IMR-90 (cell line): ENCODE measurements around the gene TPGS1. TPM values are rescaled to one million over a fixed set of nuclear protein-coding genes. Genes with fewer than 3 reads are reported as not detected.

Experiments used
- ATAC-seq: fragments of 200-7000 bp; cut with Tn5 transposase; 2 replicates; pipeline ENCODE4 v1.9.1; 2020; ENCODE audit warnings: low read depth, mild to moderate bottlenecking, moderate library complexity
- BruUV-seq: library from RNA; stranded (reverse); fragments of 400-500 nt; replicated peaks from 2 replicates; lab custom pipeline; 2021; lab: Mats Ljungman, UMichigan
- CTCF ChIA-PET: fragments of 300-600 bp; formaldehyde crosslinking; extraction: SDS; loops from one replicate; lab custom pipeline; 2021; ENCODE audit warnings: antibody characterized with exemption; lab: Yijun Ruan, JAX
- POLR2A ChIA-PET: fragments of 300-600 bp; sonication (Branson Sonifier 250); formaldehyde crosslinking; loops from one replicate; lab custom pipeline; 2022; ENCODE audit warnings: antibody characterized with exemption; ENCODE audit not compliant: unreplicated experiment; lab: Charles Lee
- DNase-seq: peaks from one replicate; pipeline ENCODE4 v3.0.0; 2013
- H2AFZ ChIP-seq: replicated peaks from 2 replicates; pipeline ENCODE3; 2013; ENCODE audit warnings: low read length, mild to moderate bottlenecking; ENCODE audit not compliant: poor library complexity
- H2AK5ac ChIP-seq: 2 replicates; pipeline ENCODE4 v1.6.1; 2013; ENCODE audit warnings: low read depth, low read length, inconsistent platforms
- H2AK9ac ChIP-seq: replicated peaks from 2 replicates; pipeline ENCODE3; 2013; ENCODE audit warnings: mild to moderate bottlenecking, low read depth, low read length, moderate library complexity; ENCODE audit not compliant: poor library complexity
- H2BK120ac ChIP-seq: 2 replicates; pipeline ENCODE4 v1.6.1; 2013; ENCODE audit warnings: low read depth, low read length, inconsistent platforms
- H2BK15ac ChIP-seq: 3 replicates; pipeline ENCODE4 v1.6.1; 2013; ENCODE audit warnings: low read depth, low read length, inconsistent platforms
- H2BK20ac ChIP-seq: 2 replicates; pipeline ENCODE4 v1.6.1; 2013; ENCODE audit warnings: low read depth, mild to moderate bottlenecking, inconsistent platforms, low read length, moderate library complexity
- H2BK5ac ChIP-seq: 2 replicates; pipeline ENCODE4 v1.6.1; 2013; ENCODE audit warnings: mild to moderate bottlenecking, low read depth, low read length, inconsistent platforms; ENCODE audit not compliant: poor library complexity, severe bottlenecking
- H3K14ac ChIP-seq: replicated peaks from 2 replicates; pipeline ENCODE4 v1.6.1; 2013; ENCODE audit warnings: low read depth, low read length, inconsistent platforms
- H3K18ac ChIP-seq: 2 replicates; pipeline ENCODE4 v1.6.1; 2013; ENCODE audit warnings: low read depth, low read length, control low read depth
- H3K23ac ChIP-seq: 2 replicates; pipeline ENCODE4 v1.6.1; 2013; ENCODE audit warnings: low read depth, low read length, inconsistent platforms
- H3K27ac ChIP-seq: 2 replicates; pipeline ENCODE4 v1.5.1; 2013; ENCODE audit warnings: mild to moderate bottlenecking, control low read depth, low read length; ENCODE audit not compliant: insufficient read depth
- H3K27me3 ChIP-seq: 2 replicates; pipeline ENCODE4 v1.6.1; 2013; ENCODE audit warnings: low read length; ENCODE audit not compliant: control insufficient read depth, insufficient read depth
- H3K36me3 ChIP-seq: 2 replicates; pipeline ENCODE4 v1.6.1; 2013; ENCODE audit warnings: low read length, mixed read lengths; ENCODE audit not compliant: control insufficient read depth, insufficient read depth
- H3K4ac ChIP-seq: 2 replicates; pipeline ENCODE4 v1.6.1; 2013; ENCODE audit warnings: low read depth, low read length, inconsistent platforms
- H3K4me1 ChIP-seq: 2 replicates; pipeline ENCODE4 v1.6.1; 2013; ENCODE audit warnings: low read length, mixed read lengths; ENCODE audit not compliant: control insufficient read depth, insufficient read depth
- H3K4me2 ChIP-seq: 2 replicates; pipeline ENCODE4 v1.6.1; 2013; ENCODE audit warnings: low read depth, mild to moderate bottlenecking, control low read depth, low read length, moderate library complexity
- H3K4me3 ChIP-seq: 2 replicates; pipeline ENCODE4 v1.5.1; 2013; ENCODE audit warnings: low read depth, mild to moderate bottlenecking, control low read depth, low read length, moderate library complexity; ENCODE audit not compliant: insufficient read depth
- H3K56ac ChIP-seq: 2 replicates; pipeline ENCODE4 v1.6.1; 2013; ENCODE audit warnings: low read length, inconsistent platforms; ENCODE audit not compliant: insufficient read depth; ENCODE audit errors: extremely low read depth
- H3K79me1 ChIP-seq, 2 experiments: 2 replicates each; pipeline ENCODE4 v1.6.1; 2013; ENCODE audit warnings: low read length in 2 of 2, inconsistent platforms in 1 of 2, low read depth in 1 of 2
- H3K9ac ChIP-seq: 2 replicates; pipeline ENCODE4 v1.6.1; 2013; ENCODE audit warnings: low read depth, low read length, control low read depth
- H3K9me1 ChIP-seq: 2 replicates; pipeline ENCODE4 v1.6.1; 2013; ENCODE audit warnings: low read length, inconsistent platforms; ENCODE audit not compliant: insufficient read depth
- H3K9me3 ChIP-seq: 2 replicates; pipeline ENCODE4 v1.6.1; 2013; ENCODE audit warnings: low read length; ENCODE audit not compliant: control insufficient read depth, insufficient read depth
- H4K20me1 ChIP-seq: 2 replicates; pipeline ENCODE4 v1.6.1; 2013; ENCODE audit warnings: low read length, inconsistent platforms; ENCODE audit not compliant: insufficient read depth
- H4K5ac ChIP-seq: 2 replicates; pipeline ENCODE4 v1.6.1; 2013; ENCODE audit warnings: mild to moderate bottlenecking, low read depth, low read length, control low read depth
- H4K8ac ChIP-seq, 2 experiments: 2 replicates each; pipeline ENCODE4 v1.6.1; 2013; ENCODE audit warnings: low read depth in 2 of 2, low read length in 2 of 2, control low read depth in 1 of 2, inconsistent platforms in 1 of 2
- H4K91ac ChIP-seq: 2 replicates; pipeline ENCODE4 v1.6.1; 2013; ENCODE audit warnings: low read depth, low read length, inconsistent platforms; ENCODE audit not compliant: insufficient read depth
- BHLHE40 ChIP-seq: fragments of 150-350 bp; IDR thresholded peaks from 2 replicates; pipeline ENCODE4 v1.6.1; 2016; ENCODE audit warnings: mild to moderate bottlenecking, low read depth, low read length
- CEBPB ChIP-seq: IDR thresholded peaks from 2 replicates; pipeline ENCODE4 v1.6.1; 2012; ENCODE audit warnings: low read depth, low read length, improper control_type of control experiment
- CHD1 ChIP-seq: IDR thresholded peaks from 2 replicates; pipeline ENCODE4 v1.6.1; 2012; ENCODE audit warnings: low read depth, low read length, improper control_type of control experiment
- CTCF ChIP-seq: conservative IDR thresholded peaks from 2 replicates; pipeline ENCODE4 v1.5.1; 2012; ENCODE audit warnings: mild to moderate bottlenecking, low read depth, low read length, improper control_type of control experiment
- FOS ChIP-seq: fragments of 150-350 bp; IDR thresholded peaks from 2 replicates; pipeline ENCODE4 v1.6.1; 2016; ENCODE audit warnings: low read depth, low read length
- MAFK ChIP-seq: IDR thresholded peaks from 2 replicates; pipeline ENCODE4 v1.6.1; 2012; ENCODE audit warnings: low read depth, low read length, improper control_type of control experiment
- POLR2A ChIP-seq: IDR thresholded peaks from 2 replicates; pipeline ENCODE4 v1.6.1; 2012; ENCODE audit warnings: mild to moderate bottlenecking, low read depth, low read length
- RCOR1 ChIP-seq: IDR thresholded peaks from 2 replicates; pipeline ENCODE4 v1.6.1; 2012; ENCODE audit warnings: mild to moderate bottlenecking, low read length, improper control_type of control experiment; ENCODE audit not compliant: insufficient replicate concordance
- WGBS, 2 experiments: methylation state at CpG; one replicate each; pipeline versions ENCODE4 v1.1.5 to v1.1.7; 2013; ENCODE audit warnings: missing lambda C conversion rate in 2 of 2; ENCODE audit not compliant: insufficient read length in 1 of 2; ENCODE audit errors: extremely low coverage in 2 of 2; 5-methylcytosine and 5-hydroxymethylcytosine counted together
- dilution Hi-C: fragments of 300-500 bp; cut with HindIII; formaldehyde crosslinking; loops from one replicate; pipeline ENCODE4 v1.14.3; 2018; ENCODE audit warnings: low sequenced_read_pairs; ENCODE audit not compliant: unreplicated experiment
- in situ Hi-C: fragments of 300-500 bp; cut with MboI; formaldehyde crosslinking; loops from 3 replicates; pipeline ENCODE4 v1.14.3; 2019; ENCODE audit warnings: low sequenced_read_pairs, inconsistent platforms, mixed read lengths
- intact Hi-C: fragments of 100-400 bp; cut with micrococcal nuclease; formaldehyde crosslinking; loops from 2 replicates; pipeline ENCODE4 v1.10.0; 2022
- polyA plus RNA-seq, 3 experiments: library from polyadenylated mRNA; depleted of rRNA; stranded (reverse); fragments of >200 nt; gene quantifications; 2 replicates each; pipeline ENCODE4 v1.2.3, GENCODE V29; 2012; ENCODE audit warnings: low replicate concordance in 1 of 3
- total RNA-seq: library from RNA; depleted of rRNA; stranded (reverse); fragments of >200 nt; gene quantifications from 2 replicates; pipeline ENCODE4 v1.2.3, GENCODE V29; 2012

Gene TPGS1
- total and polyA plus RNA-seq, 2 of the 4 experiments (the other 2 are of a cell fraction): 2.7 to 6.3 TPM

GRCh38 chr19:482186-483041 lies 24.9 kb upstream of the TPGS1 start:
- H3K36me3 ChIP-seq: no peaks in the 10 kb centered on the region
- H3K9me1 ChIP-seq: no peaks in the 10 kb centered on the region
- no peak overlapping the region for H3K4me3 ChIP-seq
- H2AFZ ChIP-seq: no peak overlapping the region
- in situ Hi-C loops (no loop called here), dilution Hi-C loops (no loop called here), intact Hi-C loops (loop anchor here (10.0 kb wide), 1 partner anchor 138 kb away; the partner anchor contains the start of gene MIER2)
- H2BK120ac ChIP-seq: no peak overlapping the region
- no peak overlapping the region for H2BK20ac ChIP-seq
- TF ChIP-seq CTCF (no peak), MAFK (no peak), BHLHE40 (no peak), CHD1 (no peak), CEBPB (no peak), FOS (no peak), POLR2A (no peak), RCOR1 (no peak)
- ATAC-seq (no peak), DNase-seq (no peak)
- WGBS, 2 experiments: 64% methylated on average over 13 of the region's 20 CpGs; no CpG with 5 or more reads in 1 of the 2 experiments
- no peak overlapping the region for H4K91ac ChIP-seq
- no peak overlapping the region for H3K23ac ChIP-seq
- no peak overlapping the region for H2BK15ac ChIP-seq
- no peak overlapping the region for H3K4ac ChIP-seq
- no peak overlapping the region for H3K27ac ChIP-seq
- H3K79me1 ChIP-seq: no peaks in the 10 kb centered on the region
- no peaks in the 10 kb centered on the region for H3K4me1 ChIP-seq
- no peak overlapping the region for H3K14ac ChIP-seq
- BruUV-seq: no TSS peak
- no peaks in the 10 kb centered on the region for H4K20me1 ChIP-seq
- CTCF ChIA-PET: no interaction called here
- H2AK5ac ChIP-seq: no peak overlapping the region
- no peak overlapping the region for H4K8ac ChIP-seq
- H2AK9ac ChIP-seq: no peak overlapping the region
- H3K27me3 ChIP-seq: peaks cover 13% of the 10 kb centered on the region; the same call in 1 of the 2 replicates
- no peak overlapping the region for H3K4me2 ChIP-seq
- H3K18ac ChIP-seq: no peak overlapping the region
- no peak overlapping the region for H4K5ac ChIP-seq
- no peaks in the 10 kb centered on the region for H3K9me3 ChIP-seq
- H3K9ac ChIP-seq: no peak overlapping the region
- POLR2A ChIA-PET: no interaction called here
- H3K56ac ChIP-seq: no peak overlapping the region
- H2BK5ac ChIP-seq: no peak overlapping the region
